Loucy (cell line): ENCODE data around the gene PLEKHH2.

Source experiments
- H2AFZ ChIP-seq: fragments of 200-600 bp; sonication (generic); 2 replicates; pipeline ENCODE4 v1.6.0; 2016; ENCODE audit warnings: antibody characterized with exemption, mild to moderate bottlenecking, low read length, moderate library complexity
- H3F3A ChIP-seq: fragments of 200-600 bp; 2 replicates; pipeline ENCODE4 v1.6.0; 2016; ENCODE audit warnings: antibody characterized with exemption, low read depth, mild to moderate bottlenecking
- H3K27me3 ChIP-seq: fragments of 200-600 bp; sonication (generic); 2 replicates; pipeline ENCODE4 v1.6.1; 2014; ENCODE audit warnings: low read length, mild to moderate bottlenecking; ENCODE audit not compliant: insufficient read depth, poor library complexity, severe bottlenecking
- H3K36me3 ChIP-seq: fragments of 200-600 bp; sonication (generic); 2 replicates; pipeline ENCODE4 v1.6.1; 2016; ENCODE audit warnings: low read length; ENCODE audit not compliant: insufficient read depth
- H3K4me1 ChIP-seq: fragments of 200-600 bp; sonication (generic); 2 replicates; pipeline ENCODE4 v1.5.1; 2014; ENCODE audit warnings: low read length, mild to moderate bottlenecking; ENCODE audit not compliant: insufficient read depth, poor library complexity, severe bottlenecking
- H3K4me2 ChIP-seq: fragments of 200-600 bp; sonication (generic); 2 replicates; pipeline ENCODE4 v1.6.0; 2014; ENCODE audit warnings: antibody characterized with exemption, low read length, low read depth, mild to moderate bottlenecking; ENCODE audit not compliant: poor library complexity, severe bottlenecking
- H3K4me3 ChIP-seq: fragments of 200-600 bp; sonication (generic); 2 replicates; pipeline ENCODE4 v1.5.1; 2014; ENCODE audit warnings: low read length, mild to moderate bottlenecking, mixed read lengths; ENCODE audit not compliant: poor library complexity, severe bottlenecking
- H3K79me2 ChIP-seq: fragments of 200-600 bp; sonication (generic); 2 replicates; pipeline ENCODE4 v1.6.1; 2014; ENCODE audit warnings: low read length; ENCODE audit not compliant: insufficient read depth
- H3K9ac ChIP-seq: fragments of 200-600 bp; sonication (generic); 2 replicates; pipeline ENCODE4 v1.6.0; 2014; ENCODE audit warnings: mild to moderate bottlenecking, low read depth, low read length, moderate library complexity; ENCODE audit not compliant: poor library complexity, severe bottlenecking
- H3K9me2 ChIP-seq: fragments of 200-600 bp; sonication (generic); replicated peaks from 2 replicates; pipeline ENCODE4 v1.6.1; 2016; ENCODE audit warnings: low read depth, low read length, mixed read lengths
- H3K9me3 ChIP-seq: fragments of 200-600 bp; sonication (generic); 2 replicates; pipeline ENCODE4 v1.6.1; 2014; ENCODE audit warnings: mild to moderate bottlenecking, antibody characterized with exemption, low read length, low read depth; ENCODE audit not compliant: insufficient read depth
- H4K20me1 ChIP-seq: fragments of 200-600 bp; sonication (generic); 2 replicates; pipeline ENCODE4 v1.6.0; 2014; ENCODE audit warnings: antibody characterized with exemption, low read length, mild to moderate bottlenecking; ENCODE audit not compliant: insufficient read depth, poor library complexity, severe bottlenecking
- EZH2phosphoT487 ChIP-seq: fragments of 200-600 bp; IDR thresholded peaks from 2 replicates; pipeline ENCODE4 v1.6.1; 2018; ENCODE audit warnings: antibody characterized with exemption, mild to moderate bottlenecking, moderate library complexity, borderline replicate concordance
- TF ChIP-seq, protein P1 (sequence below): fragments of 200-600 bp; sonication (generic); conservative IDR thresholded peaks from 2 replicates; pipeline ENCODE4 v1.5.1; 2014; ENCODE audit warnings: mild to moderate bottlenecking, antibody characterized with exemption, low read length

The PLEKHH2 gene

DNA sequence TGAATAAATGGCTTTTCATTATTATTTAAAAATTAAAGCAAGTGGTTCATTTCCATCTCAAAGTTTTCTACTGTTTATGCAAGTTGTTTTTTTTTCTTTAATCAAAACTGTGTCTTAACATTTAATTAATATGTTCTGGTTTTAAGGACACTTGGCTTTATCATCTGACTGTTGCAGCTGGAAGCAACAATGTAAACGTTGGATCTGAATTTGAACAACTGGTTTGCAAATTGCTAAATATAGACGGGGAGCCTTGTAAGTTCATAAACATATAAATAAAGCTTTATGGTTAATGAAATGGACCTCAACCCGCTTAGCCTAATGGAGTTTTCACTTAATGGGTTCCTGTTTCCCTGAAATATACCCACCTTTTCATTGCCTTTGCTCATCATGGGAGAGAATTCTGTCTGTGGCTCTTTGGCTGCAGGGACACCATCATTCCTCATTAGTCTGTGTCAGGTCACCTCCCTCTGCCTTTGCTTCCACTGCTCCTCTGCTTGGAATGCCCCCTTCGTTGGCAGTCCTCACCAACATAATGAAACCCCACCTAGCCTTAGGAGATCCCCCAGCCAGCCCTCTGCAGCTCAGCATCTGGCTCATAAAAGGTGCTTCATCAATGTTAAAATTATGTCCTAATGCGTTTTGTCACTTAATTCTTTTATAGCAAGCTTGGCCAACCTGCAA lies 92.6 kb downstream of the PLEKHH2 start:
- H3K4me3 ChIP-seq, result no peak overlapping the region
- H4K20me1 ChIP-seq, result no peaks in the 10 kb centered on the region
- no peaks in the 10 kb centered on the region for H3K79me2 ChIP-seq
- no peak overlapping the region for H3K9ac ChIP-seq
- no peak overlapping the region for H2AFZ ChIP-seq
- H3K9me2 ChIP-seq, result no peaks in the 10 kb centered on the region
- H3F3A ChIP-seq, result no peaks in the 10 kb centered on the region
- no peak for TF ChIP-seq EZH2phosphoT487
- TF ChIP-seq, protein P1, sequence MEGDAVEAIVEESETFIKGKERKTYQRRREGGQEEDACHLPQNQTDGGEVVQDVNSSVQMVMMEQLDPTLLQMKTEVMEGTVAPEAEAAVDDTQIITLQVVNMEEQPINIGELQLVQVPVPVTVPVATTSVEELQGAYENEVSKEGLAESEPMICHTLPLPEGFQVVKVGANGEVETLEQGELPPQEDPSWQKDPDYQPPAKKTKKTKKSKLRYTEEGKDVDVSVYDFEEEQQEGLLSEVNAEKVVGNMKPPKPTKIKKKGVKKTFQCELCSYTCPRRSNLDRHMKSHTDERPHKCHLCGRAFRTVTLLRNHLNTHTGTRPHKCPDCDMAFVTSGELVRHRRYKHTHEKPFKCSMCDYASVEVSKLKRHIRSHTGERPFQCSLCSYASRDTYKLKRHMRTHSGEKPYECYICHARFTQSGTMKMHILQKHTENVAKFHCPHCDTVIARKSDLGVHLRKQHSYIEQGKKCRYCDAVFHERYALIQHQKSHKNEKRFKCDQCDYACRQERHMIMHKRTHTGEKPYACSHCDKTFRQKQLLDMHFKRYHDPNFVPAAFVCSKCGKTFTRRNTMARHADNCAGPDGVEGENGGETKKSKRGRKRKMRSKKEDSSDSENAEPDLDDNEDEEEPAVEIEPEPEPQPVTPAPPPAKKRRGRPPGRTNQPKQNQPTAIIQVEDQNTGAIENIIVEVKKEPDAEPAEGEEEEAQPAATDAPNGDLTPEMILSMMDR, result no peak
- H3K4me2 ChIP-seq, result no peak overlapping the region
- no peaks in the 10 kb centered on the region for H3K36me3 ChIP-seq
- no peaks in the 10 kb centered on the region for H3K27me3 ChIP-seq
- no peaks in the 10 kb centered on the region for H3K4me1 ChIP-seq
- H3K9me3 ChIP-seq, result no peaks in the 10 kb centered on the region

DNA sequence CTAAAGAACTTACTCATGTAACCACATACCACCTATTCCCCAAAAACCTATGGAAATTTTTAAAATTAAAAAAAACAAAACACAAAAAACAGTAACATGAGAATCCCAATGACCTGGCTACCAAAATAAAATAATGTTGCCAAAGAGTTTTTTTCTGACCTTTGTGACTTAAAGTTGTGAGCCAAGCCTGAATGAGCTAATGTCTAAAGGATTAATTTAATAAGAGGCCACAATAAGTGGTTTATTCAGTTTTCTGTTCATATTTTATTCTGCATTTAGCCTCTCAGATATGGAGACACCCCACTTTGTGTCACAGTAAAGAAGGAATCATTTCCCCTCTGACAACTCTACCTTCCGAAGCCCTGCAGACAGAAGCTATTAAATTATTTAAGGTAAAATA lies 94.2 kb downstream of the PLEKHH2 start:
- H3K4me3 ChIP-seq, result no peak overlapping the region
- no peaks in the 10 kb centered on the region for H3K79me2 ChIP-seq
- no peaks in the 10 kb centered on the region for H3K36me3 ChIP-seq
- H3K4me1 ChIP-seq, result no peaks in the 10 kb centered on the region
- H3K9me2 ChIP-seq, result no peaks in the 10 kb centered on the region
- H3K9ac ChIP-seq, result no peak overlapping the region
- no peak overlapping the region for H3K4me2 ChIP-seq
- TF ChIP-seq EZH2phosphoT487, result no peak
- TF ChIP-seq, protein P1, result no peak
- no peaks in the 10 kb centered on the region for H4K20me1 ChIP-seq
- no peaks in the 10 kb centered on the region for H3K9me3 ChIP-seq
- H2AFZ ChIP-seq, result no peak overlapping the region
- H3K27me3 ChIP-seq, result no peaks in the 10 kb centered on the region
- H3F3A ChIP-seq, result no peaks in the 10 kb centered on the region

DNA sequence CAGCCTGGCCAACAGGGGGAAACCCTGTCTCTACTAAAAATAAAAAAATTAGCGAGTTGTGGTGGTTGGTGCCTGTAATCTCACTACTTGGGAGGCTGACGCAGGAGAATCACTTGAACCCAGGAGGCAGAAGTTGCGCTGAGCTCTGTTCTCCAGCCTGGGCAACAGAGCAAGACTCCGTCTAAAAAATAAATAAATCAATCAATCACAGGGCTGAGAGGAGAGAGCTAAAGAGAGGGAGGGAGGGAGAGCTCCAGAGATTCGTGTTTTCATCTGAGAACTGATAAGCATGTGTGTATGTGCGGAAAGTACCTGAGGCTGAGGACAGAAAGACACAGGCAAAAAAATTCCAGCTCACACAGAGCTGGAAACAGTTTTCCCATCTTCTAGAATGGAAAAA lies 99.6 kb downstream of the PLEKHH2 start:
- no peaks in the 10 kb centered on the region for H3K9me2 ChIP-seq
- TF ChIP-seq, protein P1, result no peak
- no peak for TF ChIP-seq EZH2phosphoT487
- H3F3A ChIP-seq, result no peaks in the 10 kb centered on the region
- H3K36me3 ChIP-seq, result no peaks in the 10 kb centered on the region
- no peak overlapping the region for H2AFZ ChIP-seq
- no peak overlapping the region for H3K4me2 ChIP-seq
- H3K4me1 ChIP-seq, result no peaks in the 10 kb centered on the region
- no peaks in the 10 kb centered on the region for H3K9me3 ChIP-seq
- no peak overlapping the region for H3K4me3 ChIP-seq
- no peaks in the 10 kb centered on the region for H3K27me3 ChIP-seq
- no peak overlapping the region for H3K9ac ChIP-seq
- no peaks in the 10 kb centered on the region for H4K20me1 ChIP-seq
- no peaks in the 10 kb centered on the region for H3K79me2 ChIP-seq
